B cell (primary cell): Measurements from ENCODE around the gene TOP2A. TPM values are rescaled to one million over a fixed set of nuclear protein-coding genes. Genes with fewer than 3 reads are reported as not detected.

Experiments
- ATAC-seq: fragments of 200-7000 bp; cut with Tn5 transposase; one replicate; pipeline ENCODE4 v1.10.0; 2021; ENCODE audit warnings: low read depth, mild to moderate bottlenecking, moderate number of reproducible peaks, moderate library complexity
- CTCF ChIA-PET: fragments of 350-600 bp; sonication (Branson Sonifier 250); formaldehyde crosslinking; loops from one replicate; lab custom pipeline; 2021; ENCODE audit warnings: antibody characterized with exemption, inconsistent platforms; lab: Charles Lee
- POLR2A ChIA-PET: fragments of 350-600 bp; sonication (Branson Sonifier 250); formaldehyde crosslinking; loops from one replicate; lab custom pipeline; 2021; ENCODE audit warnings: antibody characterized with exemption; lab: Charles Lee
- DNase-seq: peaks from one replicate; pipeline ENCODE4 v3.0.0; 2013
- H2AFZ ChIP-seq: 2 replicates; pipeline ENCODE4 v1.6.1; 2012; ENCODE audit warnings: mild to moderate bottlenecking, low read depth, low read length; ENCODE audit not compliant: insufficient read depth, poor library complexity, severe bottlenecking
- H3K27ac ChIP-seq, 2 donors: 1 replicate in 1 of 2; 2 replicates in 1 of 2; pipeline ENCODE4 v1.5.1; 2012 to 2013; ENCODE audit warnings: low read length in 2 of 2, mild to moderate bottlenecking in 2 of 2, moderate library complexity in 1 of 2
- H3K27me3 ChIP-seq, 4 experiments: fragments of 200-600 bp in 1 of 4; sonication (generic) in 1 of 4; replicated peaks in 1 of 4; 1 replicate in 2 of 4; 2 replicates in 2 of 4; pipeline versions ENCODE4 v1.6.1 to v1.7.0; 2013 to 2016; ENCODE audit warnings: low read length in 3 of 4, mild to moderate bottlenecking in 2 of 4, mixed read lengths in 1 of 4, moderate library complexity in 1 of 4; ENCODE audit not compliant: insufficient read depth in 4 of 4, control insufficient read depth in 3 of 4; ENCODE audit errors: control extremely low read depth in 1 of 4
- H3K36me3 ChIP-seq, 2 experiments: replicated peaks in 1 of 2; 1 replicate in 1 of 2; 2 replicates in 1 of 2; pipeline versions ENCODE4 v1.6.1 to v1.7.1; 2013; ENCODE audit warnings: low read length in 1 of 2; ENCODE audit not compliant: insufficient read depth in 2 of 2, control insufficient read depth in 1 of 2; ENCODE audit errors: control extremely low read depth in 1 of 2, extremely low read depth in 1 of 2
- H3K4me1 ChIP-seq, 2 donors: fragments of 200-600 bp in 1 of 2; sonication (generic) in 1 of 2; 1 replicate in 1 of 2; 2 replicates in 1 of 2; pipeline versions ENCODE4 v1.5.1 to v1.6.1; 2013 to 2017; ENCODE audit warnings: low read length in 2 of 2; ENCODE audit not compliant: control insufficient read depth in 2 of 2, insufficient read depth in 2 of 2
- H3K4me2 ChIP-seq: replicated peaks from 2 replicates; pipeline ENCODE3; 2012; ENCODE audit warnings: mild to moderate bottlenecking, low read depth, low read length; ENCODE audit not compliant: poor library complexity, severe bottlenecking
- H3K4me3 ChIP-seq, 5 experiments: fragments of 200-600 bp in 1 of 5; sonication (generic) in 1 of 5; 1 replicate in 3 of 5; 2 replicates in 2 of 5; pipeline versions ENCODE4 v1.5.1 to v1.7.0; 2011 to 2016; ENCODE audit warnings: low read length in 4 of 5, mild to moderate bottlenecking in 4 of 5, low read depth in 2 of 5, control low read depth in 1 of 5, moderate library complexity in 1 of 5; ENCODE audit not compliant: insufficient read depth in 1 of 5; ENCODE audit errors: control extremely low read depth in 1 of 5, extremely low read depth in 1 of 5
- H3K79me2 ChIP-seq: fragments of 200-600 bp; sonication (generic); one replicate; pipeline ENCODE4 v1.6.0; 2016; ENCODE audit warnings: low read length; ENCODE audit not compliant: control insufficient read depth, insufficient read depth
- H3K9ac ChIP-seq: fragments of 200-600 bp; sonication (generic); 2 replicates; pipeline ENCODE4 v1.6.1; 2017; ENCODE audit warnings: mild to moderate bottlenecking, low read length, moderate library complexity
- H3K9me3 ChIP-seq, 3 donors: one replicate each; pipeline versions ENCODE4 v1.6.1 to v1.7.1; 2013; ENCODE audit warnings: low read length in 2 of 3; ENCODE audit not compliant: control insufficient read depth in 2 of 3, insufficient read depth in 1 of 3; ENCODE audit errors: control extremely low read depth in 1 of 3
- H4K20me1 ChIP-seq: 2 replicates; pipeline ENCODE4 v1.6.0; 2012; ENCODE audit warnings: mild to moderate bottlenecking, low read length; ENCODE audit not compliant: insufficient read depth, control insufficient read depth, poor library complexity, severe bottlenecking
- H3K27ac Mint-ChIP-seq: one replicate; pipeline ENCODE4 v1.8.0; 2021; ENCODE audit warnings: mixed read lengths
- H3K27me3 Mint-ChIP-seq: one replicate; pipeline ENCODE4 v1.8.0; 2021; ENCODE audit warnings: mixed read lengths
- H3K4me1 Mint-ChIP-seq: one replicate; pipeline ENCODE4 v1.8.0; 2021; ENCODE audit warnings: mixed read lengths
- H3K4me3 Mint-ChIP-seq: one replicate; pipeline ENCODE4 v1.8.0; 2021; ENCODE audit warnings: mixed read lengths
- H3K9me3 Mint-ChIP-seq: one replicate; pipeline ENCODE4 v1.8.0; 2022; ENCODE audit warnings: mixed read lengths; ENCODE audit not compliant: insufficient read depth
- EZH2 ChIP-seq: IDR thresholded peaks from 2 replicates; pipeline ENCODE4 v1.6.1; 2012; ENCODE audit warnings: borderline replicate concordance, low read depth, mild to moderate bottlenecking, moderate library complexity, low read length; ENCODE audit not compliant: insufficient read depth, poor library complexity, severe bottlenecking
- WGBS: methylation state at CpG from one replicate; pipeline ENCODE4 v1.1.5; 2013; ENCODE audit warnings: missing lambda C conversion rate; ENCODE audit not compliant: insufficient coverage; 5-methylcytosine and 5-hydroxymethylcytosine counted together
- intact Hi-C: fragments of 100-400 bp; cut with micrococcal nuclease; formaldehyde crosslinking; loops from one replicate; pipeline ENCODE4 v1.10.0; 2022
- polyA plus RNA-seq: library from polyadenylated mRNA; depleted of rRNA; stranded (reverse); fragments of >200 nt; gene quantifications from 2 replicates; pipeline ENCODE4 v1.2.3, GENCODE V29; 2012
- total RNA-seq, 2 donors: library from RNA; stranded (reverse); fragments of 120-200 nt in 1 of 2; gene quantifications; 1 replicate in 1 of 2; 2 replicates in 1 of 2; pipeline versions ENCODE4 v1.2.3 to v1.2.4, GENCODE V29; 2013 to 2022
- TF ChIP-seq, protein P1 (sequence below): fragments of 200-600 bp; IDR thresholded peaks from one replicate; pipeline ENCODE4 v1.8.0; 2022; ENCODE audit warnings: antibody characterized with exemption, mild to moderate bottlenecking

TOP2A gene
- total and polyA plus RNA-seq, 2 donors (not counting 1 experiment from before 2014, with no cell fraction given): 0.36 to 3.1 TPM

DNA sequence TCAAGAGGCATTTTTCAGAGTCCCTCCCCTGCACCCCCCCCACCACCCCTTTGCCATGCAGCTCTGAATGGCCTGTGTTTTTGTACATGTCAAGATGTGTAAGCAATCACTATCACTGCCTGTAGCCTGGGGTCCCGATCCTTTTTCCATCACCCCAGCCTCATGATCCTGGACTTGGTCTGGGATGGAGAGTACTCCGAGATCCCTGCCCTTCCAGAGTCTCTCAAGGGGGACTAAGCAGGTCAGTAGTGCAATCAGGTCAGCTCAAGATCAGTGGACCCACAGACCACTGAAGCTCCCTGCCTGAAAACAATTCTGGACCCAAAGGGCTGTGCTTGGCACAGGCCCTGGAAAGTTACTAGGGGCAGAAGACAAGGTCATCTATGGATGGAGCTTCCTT lies 45.7 kb downstream of the TOP2A start:
- peaks cover 0 to 8% (median 0%) of the 10 kb centered on the region in 3 donors for H3K9me3 ChIP-seq
- no peak overlapping the region for H3K4me2 ChIP-seq
- CTCF ChIA-PET: interaction anchor here (1.0 to 1.5 kb wide), 2 partner anchors 43 to 160 kb away, joined by 3 to 4 read pairs; no protein-coding TSS in a partner anchor
- Mint-ChIP-seq H3K27ac (no peak overlapping the region), H3K4me3 (no peak overlapping the region), H3K27me3 (no peaks in the 10 kb centered on the region), H3K4me1 (peaks cover 4% of the 10 kb centered on the region), H3K9me3 (no peaks in the 10 kb centered on the region)
- no peak overlapping the region for H3K27ac ChIP-seq
- no peak for TF ChIP-seq EZH2
- TF ChIP-seq, protein P1, sequence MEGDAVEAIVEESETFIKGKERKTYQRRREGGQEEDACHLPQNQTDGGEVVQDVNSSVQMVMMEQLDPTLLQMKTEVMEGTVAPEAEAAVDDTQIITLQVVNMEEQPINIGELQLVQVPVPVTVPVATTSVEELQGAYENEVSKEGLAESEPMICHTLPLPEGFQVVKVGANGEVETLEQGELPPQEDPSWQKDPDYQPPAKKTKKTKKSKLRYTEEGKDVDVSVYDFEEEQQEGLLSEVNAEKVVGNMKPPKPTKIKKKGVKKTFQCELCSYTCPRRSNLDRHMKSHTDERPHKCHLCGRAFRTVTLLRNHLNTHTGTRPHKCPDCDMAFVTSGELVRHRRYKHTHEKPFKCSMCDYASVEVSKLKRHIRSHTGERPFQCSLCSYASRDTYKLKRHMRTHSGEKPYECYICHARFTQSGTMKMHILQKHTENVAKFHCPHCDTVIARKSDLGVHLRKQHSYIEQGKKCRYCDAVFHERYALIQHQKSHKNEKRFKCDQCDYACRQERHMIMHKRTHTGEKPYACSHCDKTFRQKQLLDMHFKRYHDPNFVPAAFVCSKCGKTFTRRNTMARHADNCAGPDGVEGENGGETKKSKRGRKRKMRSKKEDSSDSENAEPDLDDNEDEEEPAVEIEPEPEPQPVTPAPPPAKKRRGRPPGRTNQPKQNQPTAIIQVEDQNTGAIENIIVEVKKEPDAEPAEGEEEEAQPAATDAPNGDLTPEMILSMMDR: no peak
- no peaks in the 10 kb centered on the region for H4K20me1 ChIP-seq
- no peak overlapping the region for H3K4me3 ChIP-seq
- ATAC-seq (no peak), DNase-seq (no peak)
- WGBS: 100% methylated on average over 1 of the region's 2 CpGs
- H3K4me1 ChIP-seq: no peaks in the 10 kb centered on the region
- H2AFZ ChIP-seq: no peak overlapping the region
- no peaks in the 10 kb centered on the region for H3K79me2 ChIP-seq
- intact Hi-C loops: no loop called here
- POLR2A ChIA-PET: no interaction called here
- H3K27me3 ChIP-seq: peaks cover 0 to 3% (median 0%) of the 10 kb centered on the region in 4 experiments
- H3K36me3 ChIP-seq: no peaks in the 10 kb centered on the region
- no peak overlapping the region for H3K9ac ChIP-seq

DNA sequence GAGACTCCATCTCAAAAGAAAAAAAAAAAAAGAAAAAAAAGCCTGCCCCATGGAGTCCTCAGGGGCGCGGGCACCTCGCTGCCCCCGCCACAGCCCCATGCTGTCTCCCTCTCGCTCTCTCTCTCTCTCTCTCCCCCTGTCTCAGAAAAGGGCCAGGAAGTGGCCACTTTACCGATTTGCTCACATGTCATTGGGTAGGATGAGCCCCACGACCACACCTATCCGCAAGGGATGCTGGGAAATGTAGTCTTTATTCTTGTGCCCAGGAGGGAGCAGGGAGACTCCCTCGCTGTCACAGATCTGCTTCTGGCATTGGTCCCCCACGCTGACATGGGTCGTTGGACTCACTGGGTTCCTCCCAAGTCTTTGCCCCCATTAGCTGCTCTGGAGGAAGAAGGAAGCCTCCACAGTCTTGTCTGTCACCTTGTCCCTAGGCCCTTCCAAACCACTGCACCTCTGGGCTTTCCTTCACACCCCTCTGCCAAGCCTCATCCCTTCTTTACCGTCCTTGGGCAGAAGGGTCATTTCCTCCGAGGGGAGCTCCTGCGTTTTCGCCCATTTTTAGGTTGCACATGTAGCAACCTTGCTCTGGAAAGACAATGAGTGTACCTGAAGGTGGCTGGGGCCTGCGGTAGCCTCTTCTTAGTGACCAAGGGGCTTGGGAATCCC lies 46.3 kb downstream of the TOP2A start:
- H3K79me2 ChIP-seq: no peaks in the 10 kb centered on the region
- Mint-ChIP-seq H3K27me3 (no peaks in the 10 kb centered on the region), H3K9me3 (no peaks in the 10 kb centered on the region), H3K4me3 (peak overlapping the region; percentile 8), H3K4me1 (peaks cover 2% of the 10 kb centered on the region), H3K27ac (peak overlapping the region; percentile 12)
- H3K4me3 ChIP-seq: no peak overlapping the region
- peak; percentile 46 for DNase-seq
- no peak overlapping the region for H2AFZ ChIP-seq
- H3K4me2 ChIP-seq: no peak overlapping the region
- no peaks in the 10 kb centered on the region for H3K27me3 ChIP-seq
- peak; percentile 39 for ATAC-seq
- H3K27ac ChIP-seq: no peak overlapping the region
- whole genome bisulfite sequencing: 82% methylated on average over 12 of the region's 16 CpGs
- CTCF ChIA-PET: interaction anchor here (0.6 to 1.5 kb wide), 3 partner anchors 44 to 161 kb away, joined by 3 to 4 read pairs (median 3); no protein-coding TSS in a partner anchor
- no peak overlapping the region for H3K9ac ChIP-seq
- H4K20me1 ChIP-seq: no peaks in the 10 kb centered on the region
- intact Hi-C loops: no loop called here
- H3K36me3 ChIP-seq: no peaks in the 10 kb centered on the region
- POLR2A ChIA-PET: no interaction called here
- H3K9me3 ChIP-seq: peaks cover 0 to 4% (median 0%) of the 10 kb centered on the region in 3 donors
- no peaks in the 10 kb centered on the region for H3K4me1 ChIP-seq
- TF ChIP-seq, protein P1: no peak
- TF ChIP-seq EZH2: no peak
